NB4 (cell line): ENCODE measurements around the gene ASGR1.

Source experiments
- DNase-seq: peaks from one replicate; pipeline ENCODE4 v3.0.0; 2010; ENCODE audit warnings: low read depth
- H3K4me3 ChIP-seq: one replicate; pipeline ENCODE4 v1.5.1; 2011; ENCODE audit warnings: mild to moderate bottlenecking, low read depth, low read length, moderate library complexity
- CTCF ChIP-seq: IDR thresholded peaks from one replicate; pipeline ENCODE4 v1.5.1; 2012; ENCODE audit warnings: low read depth, low read length
- MAX ChIP-seq: IDR thresholded peaks from 2 replicates; pipeline ENCODE4 v1.6.1; 2011; ENCODE audit warnings: low read depth, low read length
- MYC ChIP-seq: IDR thresholded peaks from 2 replicates; pipeline ENCODE4 v1.6.1; 2011; ENCODE audit warnings: low read depth, low read length
- POLR2A ChIP-seq: IDR thresholded peaks from 2 replicates; pipeline ENCODE4 v1.6.1; 2011; ENCODE audit warnings: mild to moderate bottlenecking; ENCODE audit not compliant: insufficient read length; ENCODE audit errors: extremely low read depth

The ASGR1 gene

DNA sequence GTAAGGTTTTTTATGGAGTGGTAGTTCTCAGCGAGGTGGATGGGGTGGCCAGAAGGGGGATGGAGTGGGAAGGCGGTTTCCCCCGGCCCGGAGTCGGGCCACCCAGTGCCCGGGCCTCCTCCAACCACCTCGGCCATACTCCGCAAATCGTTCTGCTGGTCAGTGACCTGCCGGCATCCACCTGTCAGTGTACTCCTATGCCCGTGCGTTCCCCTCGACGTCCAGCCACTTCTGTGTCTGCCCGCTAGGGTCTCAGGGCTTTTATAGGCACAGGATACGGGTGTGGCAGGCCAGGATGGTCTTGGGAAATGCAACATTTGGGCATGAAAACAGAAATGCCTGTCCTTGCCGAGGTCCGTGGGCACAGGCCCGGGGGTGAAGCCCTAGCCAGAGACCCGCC lies 45.3 kb downstream of the ASGR1 start:
- no peak for TF ChIP-seq MAX
- TF ChIP-seq CTCF: no peak
- no peak for TF ChIP-seq MYC
- TF ChIP-seq POLR2A: no peak
- H3K4me3 ChIP-seq: no peak overlapping the region
- no peak for DNase-seq

GRCh38 chr17:7133424-7133823 lies 45.7 kb downstream of the ASGR1 start:
- H3K4me3 ChIP-seq: no peak overlapping the region
- DNase-seq: peak; percentile 81
- no peak for TF ChIP-seq MAX
- TF ChIP-seq CTCF: peak; percentile 44
- no peak for TF ChIP-seq MYC

GRCh38 chr17:7132511-7133094 lies 46.6 kb downstream of the ASGR1 start:
- DNase-seq: peak; percentile 85
- H3K4me3 ChIP-seq: no peak overlapping the region
- TF ChIP-seq CTCF (no peak), MYC (0 out of 2 replicates have a peak, but pooled peaks have one; percentile 16)

DNA sequence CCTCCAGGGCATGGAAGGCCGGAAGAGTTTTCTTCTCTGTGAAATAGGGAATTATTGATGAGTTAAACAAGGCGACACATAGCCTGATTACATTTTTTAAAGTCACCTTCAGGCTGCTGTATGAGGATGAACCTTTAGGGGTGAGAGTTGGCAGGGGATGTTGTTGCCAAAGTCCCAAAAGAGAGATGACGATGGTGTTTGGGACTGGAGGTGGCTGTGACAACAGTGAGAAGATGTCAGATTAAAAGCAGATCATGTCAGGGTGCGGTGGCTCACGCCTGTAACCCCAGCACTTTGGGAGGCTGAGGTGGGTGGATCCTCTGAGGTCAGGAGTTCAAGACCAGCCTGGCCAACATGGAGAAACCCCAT lies 47.8 kb downstream of the ASGR1 start:
- DNase-seq: no peak
- TF ChIP-seq MYC: no peak
- TF ChIP-seq CTCF: no peak
- no peak for TF ChIP-seq MAX
- TF ChIP-seq POLR2A: no peak
- no peak overlapping the region for H3K4me3 ChIP-seq

DNA sequence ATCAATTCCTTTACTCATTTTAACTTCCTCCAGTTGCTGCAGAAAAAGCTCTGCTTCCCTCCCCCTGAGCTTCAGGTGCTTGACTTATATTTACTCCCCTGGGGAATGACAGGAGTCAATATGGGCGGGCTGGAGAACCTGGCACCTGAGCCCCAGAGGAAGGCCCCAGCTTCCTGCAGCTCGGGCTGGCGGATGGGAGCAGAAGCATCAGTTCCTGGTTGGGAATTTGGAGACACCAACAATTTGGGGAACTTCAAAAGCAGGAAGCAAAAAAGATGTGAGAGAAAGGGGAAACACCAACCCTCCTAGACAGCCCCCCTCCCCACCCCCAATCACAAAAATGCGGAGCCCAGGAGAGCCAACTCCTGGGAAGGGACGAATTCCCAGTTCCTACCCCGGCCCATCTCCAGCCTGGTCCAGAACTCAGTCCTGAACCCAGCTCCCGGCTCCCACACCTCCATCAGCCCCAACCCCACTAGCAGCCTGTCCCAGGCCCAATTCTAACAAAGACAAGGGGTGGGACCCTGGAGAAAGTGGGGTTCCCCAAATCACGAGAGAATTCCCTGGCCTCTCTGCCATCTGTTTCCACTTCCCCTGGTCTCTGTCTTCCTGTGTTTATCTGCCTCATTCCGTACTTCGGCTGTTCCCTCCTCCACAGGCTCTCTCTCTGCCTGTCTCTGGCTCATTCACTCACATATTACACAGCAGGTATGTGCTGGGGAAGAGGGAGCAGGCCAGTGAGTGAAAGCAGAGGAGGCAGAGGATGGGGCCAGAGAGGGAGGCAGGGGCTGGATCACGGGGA lies 48.3 kb downstream of the ASGR1 start:
- H3K4me3 ChIP-seq: no peak overlapping the region
- no peak for TF ChIP-seq CTCF
- no peak for TF ChIP-seq MAX
- no peak for TF ChIP-seq MYC
- TF ChIP-seq POLR2A: no peak

More for the DNA sequence above, 48.3 kb downstream of the ASGR1 start:
- no peak for DNase-seq
